GM21529 (cell line): Measurements from ENCODE around the gene LRRN4CL.
A peak's percentile ranks its signal among the peaks of the same experiment; 100 is the strongest.
"Not testable (repeated sequence)": the region's sequence is repeated elsewhere in the genome, so short reads cannot be mapped to it uniquely, and the experiment has no call there.

Experiments
- ATAC-seq: cut with Tn5 transposase; IDR thresholded peaks from one replicate; pipeline ENCODE4 v1.9.1; 2021; ENCODE audit not compliant: unreplicated experiment

The LRRN4CL gene

GRCh38 chr11:62689421-62690183 is at the start of gene LRRN4CL:
Gene LRRN4CL, minus strand, starts transcription at chr11:62689530. Its CDS starts 1,022 bp downstream, at chr11:62688508.
- ATAC-seq: no peak

GRCh38 chr11:62737196-62737595 is 47.9 kb upstream of the LRRN4CL start:
- ATAC-seq: no peak

GRCh38 chr11:62732830-62733229 is 43.5 kb upstream of the LRRN4CL start:
- ATAC-seq: no peak

- ATAC-seq: not testable (repeated sequence)
These were observed 40.7 kb upstream of the LRRN4CL start for GRCh38 chr11:62730076-62730475.

GRCh38 chr11:62728171-62728988 is 39.0 kb upstream of the LRRN4CL start, which contains the start of gene TTC9C:
Gene TTC9C, plus strand, starts transcription at chr11:62728486. Its CDS starts 363 bp downstream, at chr11:62728849.
- ATAC-seq: peak; percentile 20

GRCh38 chr11:62727872-62728170 is 38.5 kb upstream of the LRRN4CL start:
- peak; percentile 55 for ATAC-seq

GRCh38 chr11:62727165-62727871 is 38.0 kb upstream of the LRRN4CL start, which contains the start of gene HNRNPUL2:
Gene HNRNPUL2, minus strand, starts transcription at chr11:62727457. Its CDS starts 301 bp downstream, at chr11:62727156.
- peak; percentile 67 for ATAC-seq

GRCh38 chr11:62726915-62727164 is 37.5 kb upstream of the LRRN4CL start:
- no peak for ATAC-seq

GRCh38 chr11:62726156-62726914 is 37.0 kb upstream of the LRRN4CL start:
- peak; percentile 0 for ATAC-seq

- no peak for ATAC-seq
These were observed 36.3 kb upstream of the LRRN4CL start for GRCh38 chr11:62725646-62726045.

GRCh38 chr11:62724171-62724570 is 34.8 kb upstream of the LRRN4CL start:
- no peak for ATAC-seq

GRCh38 chr11:62721994-62722393 is 32.7 kb upstream of the LRRN4CL start:
- ATAC-seq: no peak

GRCh38 chr11:62719302-62719978 is 30.1 kb upstream of the LRRN4CL start:
- no peak for ATAC-seq

- no peak for ATAC-seq
These were observed 27.5 kb upstream of the LRRN4CL start for GRCh38 chr11:62716816-62717215.

GRCh38 chr11:62716206-62716605 is 26.9 kb upstream of the LRRN4CL start:
- no peak for ATAC-seq

- no peak for ATAC-seq
These were observed 26.1 kb upstream of the LRRN4CL start for GRCh38 chr11:62715150-62716130.

GRCh38 chr11:62713343-62713742 is 24.0 kb upstream of the LRRN4CL start:
- ATAC-seq: no peak

GRCh38 chr11:62712861-62713260 is 23.5 kb upstream of the LRRN4CL start:
- no peak for ATAC-seq

GRCh38 chr11:62712276-62712812 is 23.0 kb upstream of the LRRN4CL start:
- no peak for ATAC-seq
